ENCODE data around the gene SLC25A41.
A peak's percentile ranks its signal among the peaks of the same experiment; 100 is the strongest.

Gene SLC25A41

DNA sequence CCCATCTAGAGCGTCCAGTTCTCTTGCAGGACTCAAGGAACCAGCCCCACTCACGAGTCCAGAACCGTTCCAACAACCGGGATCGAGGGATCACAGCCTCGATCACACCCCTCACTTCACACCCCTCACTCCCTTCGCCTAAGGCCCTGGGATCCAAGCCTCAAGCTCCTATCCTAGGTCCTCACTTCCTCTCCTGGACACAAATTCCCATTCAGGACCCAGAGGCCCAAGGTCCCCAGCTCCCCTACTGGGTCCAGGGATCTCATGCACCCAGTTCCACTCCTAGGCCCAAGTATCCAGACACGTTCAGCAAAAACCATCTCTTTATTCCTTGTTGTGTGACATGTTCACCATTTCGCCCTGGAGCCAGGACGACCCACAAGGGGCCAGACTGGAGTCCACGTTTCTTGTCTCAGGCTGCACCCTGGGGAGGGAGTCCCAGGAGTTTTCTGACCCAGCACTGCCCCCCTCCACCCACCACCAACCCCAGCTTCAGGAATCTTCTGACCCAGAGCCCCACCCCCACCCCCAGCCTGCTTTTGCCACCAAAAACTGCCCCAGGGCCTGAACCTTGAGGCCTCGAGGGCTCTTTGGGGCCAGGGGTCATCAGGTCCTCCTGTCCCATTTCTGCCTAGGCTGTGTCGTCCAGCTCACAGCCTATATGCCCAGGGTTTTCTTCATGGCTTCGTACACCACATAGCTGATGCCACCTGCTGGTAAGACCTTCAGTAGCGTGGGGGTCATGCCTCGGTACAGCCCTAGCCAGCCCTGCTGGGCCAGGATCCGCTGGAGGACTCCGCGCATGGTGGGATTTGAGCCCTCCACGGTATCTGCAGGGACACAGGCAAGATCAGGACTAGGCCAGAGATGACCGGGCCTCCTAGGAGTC, 7.6 kb downstream of the SLC25A41 start:
- peaks cover 0 to 2% of the 10 kb centered on the region in 2 donors for H3K27me3 ChIP-seq (ENCODE audit: control insufficient read depth in 1 of 2, insufficient read depth in 2 of 2, low read length in 2 of 2)
- H3K9me3 ChIP-seq (ENCODE audit: control insufficient read depth in 2 of 2, low read length in 2 of 2) = peaks cover 0 to 4% of the 10 kb centered on the region in 2 donors
- H3K4me1 ChIP-seq (ENCODE audit: control insufficient read depth, insufficient read depth, low read length) = peaks cover 30% of the 10 kb centered on the region
- peak overlapping the region; percentile 88 for H3K27ac ChIP-seq (ENCODE audit: low read length)
- peak overlapping the region; percentile 16 to 47 for H3K9ac ChIP-seq (ENCODE audit: low read length in 2 of 2)
- peak overlapping the region; percentile 26 to 54 for H3K4me3 ChIP-seq (ENCODE audit: low read length in 2 of 2)
- H3K36me3 ChIP-seq (ENCODE audit: control insufficient read depth in 2 of 2, insufficient read depth in 2 of 2, low read length in 2 of 2) = peaks cover 0 to 4% of the 10 kb centered on the region in 2 donors

DNA sequence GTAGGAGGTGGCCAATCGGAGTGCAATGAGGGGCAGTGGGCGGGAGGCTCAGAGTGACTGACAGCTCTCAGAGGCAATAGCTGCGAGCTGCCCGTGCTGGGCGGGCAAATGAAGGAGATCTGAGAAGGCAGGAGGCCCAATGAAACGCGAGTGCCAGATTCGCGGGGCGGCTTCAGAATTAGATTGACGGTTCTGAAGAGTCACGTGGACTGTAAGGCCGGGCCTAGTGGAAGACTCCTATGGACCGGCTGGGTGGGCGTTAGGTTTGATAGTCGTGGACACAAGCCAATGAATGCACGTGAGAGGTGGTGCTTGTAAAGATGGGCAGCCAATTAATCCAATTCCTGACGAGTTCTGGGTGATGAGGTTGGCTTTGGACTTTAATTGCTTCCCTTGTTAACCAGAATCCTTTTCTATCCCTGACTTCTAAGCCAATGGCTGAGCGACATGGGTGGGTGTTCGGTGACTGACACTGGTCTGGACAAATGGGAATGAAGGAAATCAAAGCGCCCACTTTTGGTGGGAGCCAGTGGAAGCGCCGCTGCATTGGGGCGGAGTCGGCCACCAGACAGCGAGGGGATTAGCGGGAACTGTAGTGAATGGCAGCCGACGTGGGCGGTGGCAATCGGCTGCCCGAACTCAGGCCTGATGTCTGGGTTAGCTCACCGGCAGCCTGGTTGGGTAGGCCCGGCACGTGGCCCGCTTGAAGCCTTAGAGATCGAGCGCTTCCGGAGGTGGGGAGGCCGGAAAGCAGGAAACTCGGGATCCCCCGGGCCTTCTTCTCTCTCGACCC, 8.4 kb downstream of the SLC25A41 start:
- Histone ChIP-seq H3K9ac (ENCODE audit: low read length in 2 of 2) (peak overlapping the region; percentile 16 to 47), H3K27me3 (ENCODE audit: control insufficient read depth in 1 of 2, insufficient read depth in 2 of 2, low read length in 2 of 2) (peaks cover 0 to 2% of the 10 kb centered on the region in 2 donors), H3K4me3 (ENCODE audit: low read length in 2 of 2) (peak overlapping the region; percentile 26 to 54), H3K9me3 (ENCODE audit: control insufficient read depth in 2 of 2, low read length in 2 of 2) (peaks cover 0 to 4% of the 10 kb centered on the region in 2 donors), H3K36me3 (ENCODE audit: control insufficient read depth in 2 of 2, insufficient read depth in 2 of 2, low read length in 2 of 2) (peaks cover 7% of the 10 kb centered on the region in 2 donors), H3K27ac (ENCODE audit: low read length) (peak overlapping the region; percentile 88), H3K4me1 (ENCODE audit: control insufficient read depth, insufficient read depth, low read length) (peaks cover 30% of the 10 kb centered on the region)

DNA sequence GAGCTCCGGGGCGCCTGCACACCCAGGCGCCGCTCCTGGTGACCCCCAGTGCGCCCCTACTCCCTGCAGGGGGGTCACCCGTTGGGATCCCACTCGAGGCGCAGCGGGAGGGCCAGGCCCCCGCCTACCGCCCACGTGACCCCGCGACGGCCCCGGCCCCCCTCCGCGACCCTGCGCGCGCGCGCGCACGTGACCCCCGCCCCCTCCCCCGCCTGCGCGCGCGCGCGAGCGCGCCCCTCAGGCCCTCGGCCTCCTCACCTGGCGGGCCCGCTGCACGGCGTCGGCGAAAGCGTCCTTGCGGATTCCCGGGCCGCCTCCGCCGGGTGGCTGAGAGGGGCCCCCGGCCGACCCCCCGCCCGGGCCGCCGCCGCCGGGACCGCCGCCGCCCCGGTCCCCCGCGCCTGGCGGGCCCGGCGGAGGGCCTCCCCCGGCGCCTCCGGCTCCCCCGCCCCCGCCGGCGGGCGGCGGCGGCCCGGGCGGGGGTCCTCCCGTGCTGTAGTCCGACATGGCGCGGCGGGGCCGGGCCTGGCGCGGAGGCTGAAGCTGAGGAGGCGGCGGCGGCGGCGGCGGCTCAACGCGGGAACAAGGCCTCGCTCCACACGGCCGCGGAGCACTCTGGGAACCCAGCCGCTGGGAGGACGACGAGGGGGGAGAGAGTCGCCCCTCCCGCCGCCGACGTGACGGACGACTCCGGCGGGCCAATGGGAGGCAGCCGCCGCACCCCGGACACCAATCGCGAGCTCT, 9.2 kb downstream of the SLC25A41 start, which contains the start of gene KHSRP:
TSS of gene KHSRP (minus strand) at position 617 of the 744 bp plus-strand sequence. CDS start at position 507, 110 bp downstream.
- Histone ChIP-seq H3K27ac (ENCODE audit: low read length) (peak within 1 kb of the TSS; percentile 88), H3K27me3 (ENCODE audit: control insufficient read depth in 1 of 2, insufficient read depth in 2 of 2, low read length in 2 of 2) (peaks cover 0 to 2% of the 10 kb centered on the region in 2 donors), H3K4me3 (ENCODE audit: low read length in 2 of 2) (peak within 1 kb of the TSS; percentile 85 to 96), H3K9me3 (ENCODE audit: control insufficient read depth in 2 of 2, low read length in 2 of 2) (peaks cover 0 to 4% of the 10 kb centered on the region in 2 donors), H3K9ac (ENCODE audit: low read length in 2 of 2) (peak within 1 kb of the TSS; percentile 86 to 89), H3K36me3 (ENCODE audit: control insufficient read depth in 2 of 2, insufficient read depth in 2 of 2, low read length in 2 of 2) (peaks cover 12 to 14% of the 10 kb centered on the region in 2 donors), H3K4me1 (ENCODE audit: control insufficient read depth, insufficient read depth, low read length) (peaks cover 32% of the 10 kb centered on the region)

DNA sequence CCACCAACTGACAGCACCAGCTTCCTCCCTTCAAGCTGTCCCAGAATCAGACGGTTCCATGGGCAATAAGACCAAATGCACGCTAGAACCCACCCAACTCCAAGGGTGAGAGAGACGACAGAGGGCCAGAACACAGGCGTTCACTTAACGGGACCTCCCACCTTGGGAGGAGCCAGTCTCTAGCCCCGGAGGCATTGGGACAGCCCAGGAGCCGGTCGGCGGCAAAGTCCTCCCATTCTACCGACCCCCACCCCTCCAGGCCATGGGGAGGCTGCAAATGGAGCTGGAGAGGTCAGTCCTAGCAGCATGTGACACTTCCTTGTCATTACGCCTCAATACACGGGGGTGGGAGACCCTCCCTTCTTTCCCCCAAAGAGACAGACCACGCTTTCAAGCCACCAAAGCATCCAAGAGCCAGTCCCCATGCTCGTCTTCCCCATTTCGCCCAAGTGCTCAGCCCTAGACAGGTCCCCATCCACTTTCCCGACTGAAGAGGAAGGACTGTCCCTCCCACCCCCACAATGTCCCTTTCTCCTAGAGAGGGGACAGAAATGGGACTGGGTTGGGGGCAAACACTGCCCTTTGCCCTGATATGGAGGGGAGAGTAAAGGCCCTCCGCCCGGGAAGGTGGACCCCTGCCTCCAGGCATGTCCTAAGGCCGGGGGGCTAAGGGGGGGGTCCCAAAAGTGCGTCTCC, 9.9 kb downstream of the SLC25A41 start:
- peak overlapping the region; percentile 46 for H3K27ac ChIP-seq (ENCODE audit: low read length)
- peaks cover 0 to 2% of the 10 kb centered on the region in 2 donors for H3K27me3 ChIP-seq (ENCODE audit: control insufficient read depth in 1 of 2, insufficient read depth in 2 of 2, low read length in 2 of 2)
- peaks cover 20 to 21% of the 10 kb centered on the region in 2 donors for H3K36me3 ChIP-seq (ENCODE audit: control insufficient read depth in 2 of 2, insufficient read depth in 2 of 2, low read length in 2 of 2)
- peaks cover 34% of the 10 kb centered on the region for H3K4me1 ChIP-seq (ENCODE audit: control insufficient read depth, insufficient read depth, low read length)
- H3K9ac ChIP-seq (ENCODE audit: low read length in 2 of 2) = peak overlapping the region; percentile 86 to 89
- peak overlapping the region; percentile 85 to 96 for H3K4me3 ChIP-seq (ENCODE audit: low read length in 2 of 2)
- peaks cover 0 to 4% of the 10 kb centered on the region in 2 donors for H3K9me3 ChIP-seq (ENCODE audit: control insufficient read depth in 2 of 2, low read length in 2 of 2)

DNA sequence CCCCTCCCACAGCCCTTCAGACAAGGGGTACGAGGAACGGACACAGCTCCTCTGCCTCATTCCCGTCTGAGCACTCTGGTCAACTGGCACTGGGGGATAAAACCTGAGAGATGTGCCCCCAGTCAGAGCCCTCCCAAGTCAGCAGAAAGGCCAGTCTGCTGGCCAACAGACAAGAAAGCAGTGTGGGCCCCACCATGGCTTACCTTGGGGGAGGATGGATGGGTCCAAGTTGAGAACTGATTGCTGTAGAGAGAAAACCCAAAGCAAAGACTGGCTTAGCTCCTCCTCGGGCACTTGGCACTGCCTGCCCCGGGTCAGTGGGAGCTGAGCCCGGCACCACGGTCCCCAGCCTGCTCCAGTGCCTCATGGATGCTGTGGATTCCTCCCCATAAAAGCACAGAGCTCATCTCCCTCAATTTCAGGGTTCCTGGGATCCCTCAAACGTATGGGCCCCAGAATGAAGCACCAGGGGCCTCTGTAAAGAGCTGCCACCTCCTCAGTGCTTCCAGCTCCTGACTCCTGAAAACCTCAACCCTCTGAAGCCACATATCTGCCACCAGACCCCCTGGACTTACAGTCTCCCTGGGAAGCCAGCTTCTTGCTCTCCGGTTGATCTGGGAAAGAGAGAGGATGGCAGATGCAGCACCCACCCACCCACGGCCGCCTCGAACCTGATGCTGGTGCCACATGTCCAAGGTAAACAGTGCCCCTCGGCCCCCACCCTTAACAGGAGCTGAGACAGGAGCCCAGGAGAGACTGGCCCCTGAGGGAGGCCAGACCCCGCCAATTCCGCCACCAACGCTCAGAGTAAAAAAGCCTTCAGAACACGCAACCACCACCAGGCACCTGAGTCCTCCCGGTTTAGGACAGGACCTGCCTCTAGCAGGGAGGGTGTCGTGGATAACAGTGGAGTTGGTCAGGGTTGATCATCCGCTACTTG, 12.2 kb downstream of the SLC25A41 start:
- Histone ChIP-seq H3K36me3 (ENCODE audit: control insufficient read depth in 2 of 2, insufficient read depth in 2 of 2, low read length in 2 of 2) (peaks cover 43 to 44% of the 10 kb centered on the region in 2 donors), H3K9ac (ENCODE audit: low read length in 2 of 2) (peak overlapping the region in 1 of 2 donors; percentile 27), H3K4me1 (ENCODE audit: control insufficient read depth, insufficient read depth, low read length) (peaks cover 34% of the 10 kb centered on the region)

DNA sequence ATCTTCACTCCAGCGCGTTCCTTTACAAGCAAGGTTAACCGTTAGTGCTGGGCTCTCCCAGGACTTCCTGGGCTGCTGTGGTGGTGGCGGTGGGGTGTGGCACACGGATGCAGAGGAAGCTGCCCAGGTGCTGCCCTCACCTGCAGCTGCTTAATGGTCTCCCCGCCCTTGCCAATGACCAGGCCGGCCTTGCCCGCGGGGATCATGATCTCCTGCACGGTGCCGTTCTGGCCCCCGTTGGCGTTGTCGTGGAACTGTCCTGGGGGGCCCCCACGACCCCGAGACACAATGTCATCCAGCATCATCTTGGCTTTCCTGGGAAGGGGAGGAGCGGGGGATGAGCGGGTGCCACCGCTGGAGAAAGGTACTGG, 15.0 kb downstream of the SLC25A41 start:
- Histone ChIP-seq H3K4me1 (ENCODE audit: control insufficient read depth, insufficient read depth, low read length) (peaks cover 26% of the 10 kb centered on the region), H3K9ac (ENCODE audit: low read length in 2 of 2) (no peak overlapping the region), H3K27ac (ENCODE audit: low read length) (no peak overlapping the region), H3K4me3 (ENCODE audit: low read length in 2 of 2) (no peak overlapping the region), H3K36me3 (ENCODE audit: control insufficient read depth in 2 of 2, insufficient read depth in 2 of 2, low read length in 2 of 2) (peaks cover 56 to 59% of the 10 kb centered on the region in 2 donors), H3K9me3 (ENCODE audit: control insufficient read depth in 2 of 2, low read length in 2 of 2) (no peaks in the 10 kb centered on the region), H3K27me3 (ENCODE audit: control insufficient read depth in 1 of 2, insufficient read depth in 2 of 2, low read length in 2 of 2) (no peaks in the 10 kb centered on the region)

More for the DNA sequence above, 12.2 kb downstream of the SLC25A41 start:
- Histone ChIP-seq H3K27me3 (ENCODE audit: control insufficient read depth in 1 of 2, insufficient read depth in 2 of 2, low read length in 2 of 2) (no peaks in the 10 kb centered on the region), H3K4me3 (ENCODE audit: low read length in 2 of 2) (peak overlapping the region in 1 of 2 donors; percentile 15), H3K27ac (ENCODE audit: low read length) (no peak overlapping the region), H3K9me3 (ENCODE audit: control insufficient read depth in 2 of 2, low read length in 2 of 2) (peaks cover 0 to 4% of the 10 kb centered on the region in 2 donors)

DNA sequence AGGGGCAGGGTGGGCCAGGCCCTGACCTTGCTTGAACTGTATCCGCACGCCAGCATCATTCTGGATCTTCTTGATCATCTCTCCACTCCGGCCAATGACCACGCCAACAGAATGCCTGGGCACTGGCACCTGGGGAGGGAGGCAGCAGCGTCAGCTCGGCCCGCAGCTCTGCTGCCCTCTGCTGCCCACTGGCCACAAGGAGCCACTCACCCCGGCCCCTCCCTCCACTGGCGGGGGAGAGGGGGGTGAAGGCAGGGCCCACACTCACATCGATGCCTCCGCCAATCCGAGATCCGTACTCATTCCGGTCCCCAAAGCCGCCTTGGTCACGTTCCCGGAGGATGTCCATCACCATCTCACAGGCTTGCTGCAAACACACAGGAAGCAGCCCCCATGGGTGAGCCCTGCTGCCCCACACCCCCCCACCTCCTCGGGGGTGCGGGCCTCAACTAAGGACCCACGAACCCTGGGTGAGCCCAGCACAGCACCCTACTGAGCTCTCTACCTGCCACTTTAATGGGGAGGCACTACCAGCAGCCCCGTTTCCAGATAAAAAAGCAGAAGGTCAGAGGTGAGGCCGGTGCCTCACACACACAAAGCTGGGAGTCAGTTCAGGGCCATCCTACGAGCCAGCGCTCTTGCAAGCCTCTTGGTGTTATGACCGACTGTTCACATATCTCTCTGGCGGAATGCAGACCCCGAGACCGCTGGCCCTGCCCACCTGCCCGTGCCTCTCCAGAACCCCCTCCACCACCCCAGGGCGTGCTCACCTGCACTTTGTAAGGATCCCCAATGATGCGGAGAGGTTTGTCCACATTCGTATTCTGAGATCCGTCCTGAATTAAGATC, 15.6 kb downstream of the SLC25A41 start:
- no peak overlapping the region for H3K4me3 ChIP-seq (ENCODE audit: low read length in 2 of 2)
- H3K27me3 ChIP-seq (ENCODE audit: control insufficient read depth in 1 of 2, insufficient read depth in 2 of 2, low read length in 2 of 2) = no peaks in the 10 kb centered on the region
- no peak overlapping the region for H3K9ac ChIP-seq (ENCODE audit: low read length in 2 of 2)
- H3K4me1 ChIP-seq (ENCODE audit: control insufficient read depth, insufficient read depth, low read length) = peaks cover 20% of the 10 kb centered on the region
- H3K27ac ChIP-seq (ENCODE audit: low read length) = no peak overlapping the region
- H3K36me3 ChIP-seq (ENCODE audit: control insufficient read depth in 2 of 2, insufficient read depth in 2 of 2, low read length in 2 of 2) = peaks cover 56 to 59% of the 10 kb centered on the region in 2 donors
- H3K9me3 ChIP-seq (ENCODE audit: control insufficient read depth in 2 of 2, low read length in 2 of 2) = no peaks in the 10 kb centered on the region

DNA sequence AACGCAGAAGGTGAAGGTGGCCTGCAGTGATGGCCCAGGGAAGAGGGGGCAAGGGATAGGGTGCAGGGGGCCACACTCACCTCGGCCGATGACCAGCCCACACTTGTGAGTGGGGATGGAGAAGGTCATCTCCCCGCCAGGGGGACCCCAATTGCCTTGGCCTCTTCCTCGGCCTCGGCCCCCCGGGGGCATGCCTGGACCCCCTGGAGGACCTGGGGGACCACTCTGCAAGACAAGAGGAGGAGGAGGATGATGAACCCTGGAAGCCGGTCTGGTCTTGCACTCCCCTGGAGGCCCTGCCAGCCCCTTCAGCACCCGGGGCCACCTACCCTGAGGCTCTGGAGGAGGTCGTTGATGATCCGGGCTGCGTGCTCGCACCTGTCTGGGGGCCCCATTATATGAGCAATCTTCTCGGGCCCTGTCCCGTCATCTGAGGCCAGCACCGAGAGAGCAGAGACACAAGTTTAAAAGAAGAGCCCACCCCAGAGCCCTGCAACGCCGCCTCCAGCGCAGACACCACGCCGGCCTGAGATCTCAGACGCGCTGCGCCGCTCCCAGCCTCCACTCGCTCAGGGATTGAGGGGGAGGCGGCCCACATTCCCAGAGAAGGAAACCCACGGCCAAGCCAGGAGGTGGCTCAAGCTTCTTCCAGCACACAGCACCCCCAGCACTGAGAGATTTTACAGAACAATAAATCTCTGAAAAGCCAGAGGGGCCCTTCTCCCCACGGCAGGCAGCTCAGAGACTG, 16.7 kb downstream of the SLC25A41 start:
- Histone ChIP-seq H3K4me3 (ENCODE audit: low read length in 2 of 2) (no peak overlapping the region), H3K27me3 (ENCODE audit: control insufficient read depth in 1 of 2, insufficient read depth in 2 of 2, low read length in 2 of 2) (no peaks in the 10 kb centered on the region), H3K9me3 (ENCODE audit: control insufficient read depth in 2 of 2, low read length in 2 of 2) (no peaks in the 10 kb centered on the region), H3K4me1 (ENCODE audit: control insufficient read depth, insufficient read depth, low read length) (peaks cover 14% of the 10 kb centered on the region), H3K27ac (ENCODE audit: low read length) (no peak overlapping the region), H3K36me3 (ENCODE audit: control insufficient read depth in 2 of 2, insufficient read depth in 2 of 2, low read length in 2 of 2) (peaks cover 56 to 59% of the 10 kb centered on the region in 2 donors), H3K9ac (ENCODE audit: low read length in 2 of 2) (no peak overlapping the region)
